CD14-positive monocyte (primary cell): ENCODE measurements around the gene TFAP2D. TPM values are rescaled to one million over a fixed set of nuclear protein-coding genes. Genes with fewer than 3 reads are reported as not detected.

Source experiments
- DNase-seq, 3 donors: peaks; one replicate each; pipeline ENCODE4 v3.0.0-alpha.2; 2011 to 2022
- H2AFZ ChIP-seq: 2 replicates; pipeline ENCODE4 v1.6.0; 2012; ENCODE audit warnings: mild to moderate bottlenecking, low read depth, low read length, inconsistent platforms; ENCODE audit not compliant: insufficient read depth, poor library complexity, severe bottlenecking
- H3K27ac ChIP-seq, 2 donors: 1 replicate in 1 of 2; 2 replicates in 1 of 2; pipeline ENCODE4 v1.5.1; 2012 to 2013; ENCODE audit warnings: low read length in 2 of 2, control low read depth in 1 of 2, inconsistent platforms in 1 of 2, low read depth in 1 of 2, mild to moderate bottlenecking in 1 of 2
- H3K27me3 ChIP-seq, 2 donors: one replicate each; pipeline versions ENCODE4 v1.6.0 to v1.6.1; 2011 to 2013; ENCODE audit warnings: low read length in 2 of 2; ENCODE audit not compliant: control insufficient read depth in 2 of 2, insufficient read depth in 2 of 2
- H3K36me3 ChIP-seq, 2 donors: replicated peaks in 1 of 2; 1 replicate in 1 of 2; 2 replicates in 1 of 2; pipeline versions ENCODE4 v1.5.1 to v1.6.1; 2012 to 2013; ENCODE audit warnings: low read length in 2 of 2, control low read depth in 1 of 2, inconsistent platforms in 1 of 2, mild to moderate bottlenecking in 1 of 2; ENCODE audit not compliant: insufficient read depth in 2 of 2, control insufficient read depth in 1 of 2
- H3K4me1 ChIP-seq, 2 donors: 1 replicate in 1 of 2; 2 replicates in 1 of 2; pipeline versions ENCODE4 v1.5.1 to v1.6.1; 2012 to 2013; ENCODE audit warnings: low read length in 2 of 2, control low read depth in 1 of 2, inconsistent platforms in 1 of 2, mild to moderate bottlenecking in 1 of 2, moderate library complexity in 1 of 2; ENCODE audit not compliant: insufficient read depth in 2 of 2, control insufficient read depth in 1 of 2
- H3K4me2 ChIP-seq: replicated peaks from 2 replicates; pipeline ENCODE3; 2012; ENCODE audit warnings: low read length, moderate library complexity, mild to moderate bottlenecking; ENCODE audit not compliant: poor library complexity, severe bottlenecking; ENCODE audit errors: extremely low read depth
- H3K4me3 ChIP-seq, 3 experiments: fragments of 200-600 bp in 1 of 3; sonication (generic) in 1 of 3; replicated peaks in 1 of 3; 1 replicate in 2 of 3; 2 replicates in 1 of 3; pipeline ENCODE4 v1.5.1; 2011 to 2013; ENCODE audit warnings: low read length in 3 of 3, mild to moderate bottlenecking in 3 of 3, control low read depth in 2 of 3, low read depth in 2 of 3, inconsistent platforms in 1 of 3, moderate library complexity in 1 of 3
- H3K79me2 ChIP-seq: 2 replicates; pipeline ENCODE4 v1.6.0; 2012; ENCODE audit warnings: mild to moderate bottlenecking, control low read depth, inconsistent platforms, low read length, moderate library complexity; ENCODE audit not compliant: insufficient read depth
- H3K9ac ChIP-seq: 2 replicates; pipeline ENCODE4 v1.6.0; 2017; ENCODE audit warnings: low read length, mild to moderate bottlenecking; ENCODE audit not compliant: insufficient read depth, poor library complexity, severe bottlenecking
- H3K9me3 ChIP-seq, 2 donors: replicated peaks in 1 of 2; 1 replicate in 1 of 2; 2 replicates in 1 of 2; pipeline versions ENCODE4 v1.5.1 to v1.6.1; 2012 to 2013; ENCODE audit warnings: low read length in 2 of 2, control low read depth in 1 of 2; ENCODE audit not compliant: control insufficient read depth in 1 of 2, insufficient read depth in 1 of 2
- H4K20me1 ChIP-seq: 2 replicates; pipeline ENCODE4 v1.6.0; 2012; ENCODE audit warnings: mild to moderate bottlenecking, low read length, control low read depth, moderate library complexity; ENCODE audit not compliant: insufficient read depth
- H3K27ac Mint-ChIP-seq, 7 donors: one replicate each; pipeline ENCODE4 v1.8.0; 2020; ENCODE audit warnings: mild to moderate bottlenecking in 7 of 7, mixed read lengths in 7 of 7, moderate library complexity in 6 of 7, inconsistent platforms in 2 of 7
- H3K27me3 Mint-ChIP-seq, 3 donors: one replicate each; pipeline ENCODE4 v1.8.0; 2021 to 2022; ENCODE audit warnings: low read depth in 3 of 3, mild to moderate bottlenecking in 3 of 3, mixed read lengths in 3 of 3, moderate library complexity in 3 of 3, inconsistent platforms in 1 of 3
- H3K36me3 Mint-ChIP-seq, 2 donors: one replicate each; pipeline ENCODE4 v1.8.0; 2020; ENCODE audit warnings: mixed read lengths in 2 of 2, inconsistent platforms in 1 of 2, mild to moderate bottlenecking in 1 of 2
- H3K4me1 Mint-ChIP-seq: one replicate; pipeline ENCODE4 v1.8.0; 2020; ENCODE audit warnings: mild to moderate bottlenecking, mixed read lengths
- H3K4me3 Mint-ChIP-seq, 2 donors: one replicate each; pipeline ENCODE4 v1.8.0; 2020; ENCODE audit warnings: mild to moderate bottlenecking in 2 of 2, mixed read lengths in 2 of 2, moderate library complexity in 1 of 2
- H3K9me3 Mint-ChIP-seq, 7 donors: one replicate each; pipeline ENCODE4 v1.8.0; 2020 to 2022; ENCODE audit warnings: mixed read lengths in 7 of 7, mild to moderate bottlenecking in 6 of 7, moderate library complexity in 6 of 7, inconsistent platforms in 2 of 7
- CTCF ChIP-seq: fragments of 200-600 bp; IDR thresholded peaks from one replicate; pipeline ENCODE4 v1.8.0; 2022; ENCODE audit warnings: antibody characterized with exemption, mild to moderate bottlenecking
- WGBS: methylation state at CpG from one replicate; pipeline ENCODE4 v1.1.5; 2013; ENCODE audit warnings: missing lambda C conversion rate; ENCODE audit not compliant: insufficient coverage; 5-methylcytosine and 5-hydroxymethylcytosine counted together
- intact Hi-C, 2 donors: fragments of 100-400 bp; cut with micrococcal nuclease; formaldehyde crosslinking; loops; one replicate each; pipeline versions ENCODE4 v1.15.0 to v1.15.1; 2023
- polyA plus RNA-seq, 3 donors: library from polyadenylated mRNA; depleted of rRNA in 1 of 3; unstranded in 2 of 3; stranded (reverse) in 1 of 3; fragments of 300-500 nt in 2 of 3; fragments of >200 nt in 1 of 3; fragmentation: Illumina TruSeq in 2 of 3; gene quantifications; 1 replicate in 2 of 3; 2 replicates in 1 of 3; pipeline ENCODE4 v1.2.3, GENCODE V29; 2012 to 2021

The TFAP2D gene
- polyA plus RNA-seq, 3 donors: not detected

DNA sequence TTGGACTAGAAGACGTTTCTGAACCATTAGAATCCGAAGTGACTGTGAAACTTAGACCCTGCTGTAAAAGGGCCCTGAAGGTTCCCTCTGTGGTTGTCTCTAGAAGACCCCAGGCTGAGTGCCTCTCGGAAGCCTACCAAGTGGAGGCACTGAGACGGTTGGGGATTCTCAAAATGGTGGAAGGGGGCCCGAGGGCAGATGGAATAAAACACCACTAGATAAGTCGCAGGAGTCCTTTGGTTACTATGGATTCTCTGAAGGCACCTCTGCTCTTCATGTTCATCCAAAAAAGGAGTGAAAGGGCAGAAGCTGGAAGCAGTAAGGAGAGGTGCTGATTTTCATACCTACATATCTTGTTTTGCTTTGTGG lies 4.0 kb upstream of the TFAP2D start:
- H3K4me1 Mint-ChIP-seq: no peaks in the 10 kb centered on the region
- Histone ChIP-seq H2AFZ (no peak overlapping the region), H3K27ac (no peak overlapping the region), H3K4me1 (no peaks in the 10 kb centered on the region), H3K36me3 (no peaks in the 10 kb centered on the region), H3K4me3 (no peak overlapping the region), H4K20me1 (no peaks in the 10 kb centered on the region), H3K79me2 (no peaks in the 10 kb centered on the region), H3K9ac (no peak overlapping the region), H3K4me2 (no peak overlapping the region), H3K27me3 (peaks cover 45 to 87% of the 10 kb centered on the region in 2 donors), H3K9me3 (peaks cover 12 to 34% of the 10 kb centered on the region in 2 donors)
- H3K36me3 Mint-ChIP-seq: peaks cover 0 to 3% of the 10 kb centered on the region in 2 donors
- no peak overlapping the region for H3K27ac Mint-ChIP-seq
- no peak for TF ChIP-seq CTCF
- H3K9me3 Mint-ChIP-seq: peaks cover 7 to 43% (median 37%) of the 10 kb centered on the region in 7 donors
- 0% methylated on average over 3 of the region's 6 CpGs for WGBS
- intact Hi-C loops: no loop called here
- no peak for DNase-seq
- H3K27me3 Mint-ChIP-seq: peaks cover 82 to 92% (median 82%) of the 10 kb centered on the region in 3 donors
- H3K4me3 Mint-ChIP-seq: peak overlapping the region in 1 of 2 donors; percentile 33

- WGBS: 17% methylated on average over 4 of the region's 7 CpGs
- H3K9me3 Mint-ChIP-seq: peaks cover 7 to 57% (median 47%) of the 10 kb centered on the region in 7 donors
- H3K4me1 Mint-ChIP-seq: no peaks in the 10 kb centered on the region
Observed at GRCh38 chr6:50711686-50712085, 1.6 kb upstream of the TFAP2D start.

More at GRCh38 chr6:50711686-50712085, 1.6 kb upstream of the TFAP2D start:
- H3K4me3 Mint-ChIP-seq: peak overlapping the region in 1 of 2 donors; percentile 44
- Histone ChIP-seq H3K9me3 (peaks cover 16 to 50% of the 10 kb centered on the region in 2 donors), H3K9ac (no peak overlapping the region), H3K4me3 (no peak overlapping the region), H3K4me1 (no peaks in the 10 kb centered on the region), H3K79me2 (no peaks in the 10 kb centered on the region), H2AFZ (no peak overlapping the region), H3K36me3 (no peaks in the 10 kb centered on the region), H3K27ac (no peak overlapping the region), H4K20me1 (no peaks in the 10 kb centered on the region), H3K4me2 (no peak overlapping the region), H3K27me3 (peaks cover 58 to 96% of the 10 kb centered on the region in 2 donors)
- TF ChIP-seq CTCF: no peak
- H3K27ac Mint-ChIP-seq: no peak overlapping the region
- intact Hi-C loops: no loop called here
- H3K36me3 Mint-ChIP-seq: peaks cover 3% of the 10 kb centered on the region in 2 donors
- peaks cover 92 to 99% (median 95%) of the 10 kb centered on the region in 3 donors for H3K27me3 Mint-ChIP-seq
- no peak for DNase-seq
